Stomach (tissue), 9 donors: Measurements from ENCODE around the gene APRT. TPM values are rescaled to one million over a fixed set of nuclear protein-coding genes. Genes with fewer than 3 reads are reported as not detected.
A peak's percentile ranks its signal among the peaks of the same experiment; 100 is the strongest.

Experiments used
- DNase-seq, 2 donors: peaks; one replicate each; pipeline versions ENCODE4 v3.0.0 to v3.0.0-alpha.2; 2013 to 2019
- H3K27ac ChIP-seq, 5 donors: fragments of 200-600 bp in 4 of 5; sonication (generic) in 4 of 5; one replicate each; pipeline ENCODE4 v1.5.1; 2013 to 2019; ENCODE audit warnings: mild to moderate bottlenecking in 1 of 5, moderate library complexity in 1 of 5
- H3K27me3 ChIP-seq, 3 donors: fragments of 200-600 bp; sonication (generic); one replicate each; pipeline ENCODE4 v1.5.1; 2017 to 2019; ENCODE audit warnings: mixed run types in 1 of 3
- H3K36me3 ChIP-seq, 4 donors: fragments of 200-600 bp; sonication (generic); 1 replicate in 3 of 4; 2 replicates in 1 of 4; pipeline ENCODE4 v1.5.1; 2016 to 2019
- H3K4me1 ChIP-seq, 4 donors: fragments of 200-600 bp; sonication (generic); one replicate each; pipeline ENCODE4 v1.5.1; 2016 to 2019
- H3K4me3 ChIP-seq, 4 donors: fragments of 200-600 bp; sonication (generic) in 3 of 4; one replicate each; pipeline ENCODE4 v1.5.1; 2016 to 2019; ENCODE audit warnings: mild to moderate bottlenecking in 1 of 4
- H3K9me3 ChIP-seq, 4 donors: fragments of 200-600 bp; sonication (generic); one replicate each; pipeline ENCODE4 v1.5.1; 2016 to 2019
- EP300 ChIP-seq: sonication (generic); formaldehyde crosslinking; IDR thresholded peaks from one replicate; pipeline ENCODE4 v1.6.1; 2017; ENCODE audit warnings: antibody characterized with exemption
- POLR2A ChIP-seq, 4 donors: fragments of 450-650 bp; IDR thresholded peaks; one replicate each; pipeline ENCODE4 v1.6.1; 2016; ENCODE audit warnings: antibody characterized with exemption in 4 of 4, control low read depth in 2 of 4, mild to moderate bottlenecking in 1 of 4, moderate library complexity in 1 of 4
- POLR2AphosphoS5 ChIP-seq, 3 donors: sonication (generic); formaldehyde crosslinking; IDR thresholded peaks; one replicate each; pipeline ENCODE4 v1.6.1; 2016; ENCODE audit warnings: antibody characterized with exemption in 3 of 3
- WGBS, 5 donors: extraction: QIAGEN DNeasy Blood & Tissue Kit in 3 of 5; methylation state at CpG; one replicate each; pipeline versions ENCODE4 v1.1.5 to v1.1.7; 2013 to 2018; 5-methylcytosine and 5-hydroxymethylcytosine counted together
- intact Hi-C: fragments of 100-400 bp; cut with DNase I; formaldehyde crosslinking; loops from one replicate; pipeline ENCODE4 v1.15.1; 2023; ENCODE audit warnings: low total_unique reads
- polyA plus RNA-seq, 3 donors: library from polyadenylated mRNA; stranded (reverse); fragments of 200-250 nt; gene quantifications; one replicate each; pipeline ENCODE4 v1.2.3, GENCODE V29; 2013
- total RNA-seq, 5 donors: library from RNA; depleted of rRNA; stranded (reverse); fragments of >200 nt; gene quantifications; one replicate each; pipeline versions ENCODE4 v1.1.0 to v1.2.3, GENCODE V29; 2014 to 2016
- TF ChIP-seq, protein P1 (sequence below), 7 experiments: fragments of 450-650 bp in 4 of 7; fragments of 200-600 bp in 3 of 7; sonication (generic) in 3 of 7; IDR thresholded peaks; one replicate each; pipeline ENCODE4 v1.5.1; 2016 to 2019; ENCODE audit warnings: antibody characterized with exemption in 7 of 7, control low read depth in 2 of 7, mild to moderate bottlenecking in 1 of 7
- donor health status: healthy with polysubstance abuse.
- donor health status: Bipolar disorder and iron deficiency.
- donor health status: healthy.

Gene APRT
- total and polyA plus RNA-seq, 8 donors = 18.1 to 340 (median 232) TPM

- H3K36me3 ChIP-seq = peaks cover 3 to 24% (median 17%) of the 10 kb centered on the region in 4 donors
- TF ChIP-seq POLR2AphosphoS5 (IDR thresholded peaks at IDR 0.05) (no peak), POLR2A (IDR thresholded peaks at IDR 0.05) (no peak), EP300 (no peak)
- TF ChIP-seq, protein P1, sequence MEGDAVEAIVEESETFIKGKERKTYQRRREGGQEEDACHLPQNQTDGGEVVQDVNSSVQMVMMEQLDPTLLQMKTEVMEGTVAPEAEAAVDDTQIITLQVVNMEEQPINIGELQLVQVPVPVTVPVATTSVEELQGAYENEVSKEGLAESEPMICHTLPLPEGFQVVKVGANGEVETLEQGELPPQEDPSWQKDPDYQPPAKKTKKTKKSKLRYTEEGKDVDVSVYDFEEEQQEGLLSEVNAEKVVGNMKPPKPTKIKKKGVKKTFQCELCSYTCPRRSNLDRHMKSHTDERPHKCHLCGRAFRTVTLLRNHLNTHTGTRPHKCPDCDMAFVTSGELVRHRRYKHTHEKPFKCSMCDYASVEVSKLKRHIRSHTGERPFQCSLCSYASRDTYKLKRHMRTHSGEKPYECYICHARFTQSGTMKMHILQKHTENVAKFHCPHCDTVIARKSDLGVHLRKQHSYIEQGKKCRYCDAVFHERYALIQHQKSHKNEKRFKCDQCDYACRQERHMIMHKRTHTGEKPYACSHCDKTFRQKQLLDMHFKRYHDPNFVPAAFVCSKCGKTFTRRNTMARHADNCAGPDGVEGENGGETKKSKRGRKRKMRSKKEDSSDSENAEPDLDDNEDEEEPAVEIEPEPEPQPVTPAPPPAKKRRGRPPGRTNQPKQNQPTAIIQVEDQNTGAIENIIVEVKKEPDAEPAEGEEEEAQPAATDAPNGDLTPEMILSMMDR (IDR thresholded peaks at IDR 0.05) = no peak
- DNase-seq = no peak
- no peaks in the 10 kb centered on the region for H3K9me3 ChIP-seq
- H3K4me1 ChIP-seq = peaks cover 15 to 35% (median 32%) of the 10 kb centered on the region in 4 donors
- intact Hi-C loops = no loop called here
- peak overlapping the region; percentile 55 to 83 (median 71) for H3K4me3 ChIP-seq
- H3K27me3 ChIP-seq = peaks cover 0 to 10% (median 5%) of the 10 kb centered on the region in 3 donors
- peak overlapping the region in 1 of 5 donors; percentile 87 for H3K27ac ChIP-seq
- WGBS, 5 donors = 0 to 4% (median 2%) methylated on average over 6 to 16 of the region's 16 CpGs
Measured at GRCh38 chr16:88804173-88804551, 7.6 kb downstream of the APRT start.

- intact Hi-C loops = no loop called here
- WGBS, 5 donors = 0 to 1% (median 0%) methylated on average over 55 to 96 of the region's 98 CpGs
- peak in 2 of 3 donors; percentile 70 to 71 for TF ChIP-seq POLR2AphosphoS5 (IDR thresholded peaks at IDR 0.05)
- no peak for TF ChIP-seq EP300
- TF ChIP-seq, protein P1 (IDR thresholded peaks at IDR 0.05) = no peak
- TF ChIP-seq POLR2A (IDR thresholded peaks at IDR 0.05) = no peak
Measured at GRCh38 chr16:88803264-88803987, 8.3 kb downstream of the APRT start, which contains the start of gene CDT1. TSS of gene CDT1 (plus strand) at chr16:88803789. CDS start at chr16:88803832, 43 bp downstream.

DNA sequence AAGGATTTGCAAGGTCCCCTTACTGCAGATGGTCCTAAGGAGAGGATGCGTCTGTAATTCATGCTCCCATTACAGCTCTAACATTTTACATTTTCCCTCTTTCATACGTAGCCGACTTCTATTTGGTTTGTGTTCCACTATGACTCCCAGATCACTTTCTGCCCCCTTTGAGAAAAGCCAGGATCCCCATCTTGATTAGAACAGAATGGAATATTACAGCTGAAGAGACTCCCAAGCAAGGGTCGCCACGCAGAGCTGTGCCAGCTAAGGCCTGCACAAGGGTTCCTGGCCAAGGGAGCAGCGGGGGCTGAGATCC, 11.5 kb downstream of the APRT start:
- Histone ChIP-seq H3K9me3 (no peaks in the 10 kb centered on the region), H3K4me3 (no peak overlapping the region), H3K27me3 (peaks cover 0 to 19% (median 5%) of the 10 kb centered on the region in 3 donors), H3K36me3 (no peaks in the 10 kb centered on the region), H3K4me1 (peaks cover 15 to 32% (median 29%) of the 10 kb centered on the region in 4 donors), H3K27ac (no peak overlapping the region)
- intact Hi-C loops = no loop called here
- 73 to 92% (median 89%) methylated on average over 6 of the region's 6 CpGs for WGBS, 5 donors
- no peak for DNase-seq
- no peak for TF ChIP-seq EP300

More at GRCh38 chr16:88803264-88803987, 8.3 kb downstream of the APRT start, which contains the start of gene CDT1:
- Histone ChIP-seq H3K27me3 (peaks cover 0 to 10% (median 5%) of the 10 kb centered on the region in 3 donors), H3K4me3 (peak within 1 kb of the TSS; percentile 55 to 83 (median 71)), H3K36me3 (peaks cover 0 to 16% (median 10%) of the 10 kb centered on the region in 4 donors), H3K4me1 (peaks cover 15 to 33% (median 31%) of the 10 kb centered on the region in 4 donors), H3K27ac (peak within 1 kb of the TSS; percentile 60 to 87 (median 78)), H3K9me3 (no peaks in the 10 kb centered on the region)
- DNase-seq = peak; percentile 88 to 94

- intact Hi-C loops = no loop called here
- Histone ChIP-seq H3K27me3 (peaks cover 0 to 17% (median 5%) of the 10 kb centered on the region in 3 donors), H3K36me3 (no peaks in the 10 kb centered on the region), H3K4me1 (peaks cover 11 to 27% (median 25%) of the 10 kb centered on the region in 4 donors), H3K27ac (no peak overlapping the region), H3K4me3 (no peak overlapping the region), H3K9me3 (no peaks in the 10 kb centered on the region)
- TF ChIP-seq EP300 (no peak), POLR2AphosphoS5 (IDR thresholded peaks at IDR 0.05) (no peak), POLR2A (IDR thresholded peaks at IDR 0.05) (no peak)
- TF ChIP-seq, protein P1 (IDR thresholded peaks at IDR 0.05) = no peak
- 79 to 90% (median 85%) methylated on average over 12 to 17 of the region's 17 CpGs for WGBS, 5 donors
- no peak for DNase-seq
Measured at GRCh38 chr16:88799569-88800276, 12.0 kb downstream of the APRT start.
